HL-60 (cell line): ENCODE results near the gene NPIPB9.
"Not testable (repeated sequence)": the region's sequence is repeated elsewhere in the genome, so short reads cannot be mapped to it uniquely, and the experiment has no call there.

Experiments
- CTCF ChIP-seq: IDR thresholded peaks from one replicate; pipeline ENCODE4 v1.5.1; 2011; ENCODE audit warnings: low read length, control low read depth, inconsistent platforms; ENCODE audit not compliant: insufficient read depth
- POLR2AphosphoS5 ChIP-seq: IDR thresholded peaks from 2 replicates; pipeline ENCODE4 v1.6.1; 2012; ENCODE audit warnings: low read depth

GRCh38 chr16:28732455-28733124 is 19.0 kb upstream of the NPIPB9 start:
- TF ChIP-seq POLR2AphosphoS5, CTCF: not testable (repeated sequence)
